Panc1 (cell line): ENCODE results near the gene MIPOL1.

ENCODE experiments used
- POLR2AphosphoS5 ChIP-seq: IDR thresholded peaks from 2 replicates; pipeline ENCODE4 v1.6.1; 2012; ENCODE audit warnings: mild to moderate bottlenecking, low read depth, low read length, moderate library complexity
- SIN3A ChIP-seq: IDR thresholded peaks from 2 replicates; pipeline ENCODE4 v1.6.1; 2012; ENCODE audit warnings: low read depth, mild to moderate bottlenecking, low read length, moderate library complexity, borderline replicate concordance; ENCODE audit not compliant: insufficient read depth
- TF ChIP-seq, protein P1 (sequence below): fragments of 450-650 bp; IDR thresholded peaks from 2 replicates; pipeline ENCODE4 v1.5.1; 2017; ENCODE audit warnings: mild to moderate bottlenecking

DNA sequence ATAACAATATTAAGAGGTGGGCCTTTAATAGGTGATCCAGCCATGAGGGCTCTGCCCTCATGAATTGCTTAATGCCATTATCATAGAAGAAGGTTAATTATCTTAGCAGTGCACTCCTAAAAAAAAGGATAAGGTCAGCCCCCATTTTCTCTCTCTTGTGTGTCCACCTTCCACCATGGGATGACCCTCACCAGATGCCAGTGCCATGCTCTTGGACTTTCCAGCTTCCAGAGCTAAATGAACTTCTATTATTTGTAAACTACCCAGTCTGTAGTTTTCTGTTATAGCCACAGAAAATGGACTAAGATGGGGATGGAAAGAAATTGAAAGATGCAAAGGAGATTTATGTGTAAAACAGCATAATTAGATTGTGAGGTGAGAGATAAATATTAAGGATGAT is 271.9 kb downstream of the MIPOL1 start:
- TF ChIP-seq, protein P1, sequence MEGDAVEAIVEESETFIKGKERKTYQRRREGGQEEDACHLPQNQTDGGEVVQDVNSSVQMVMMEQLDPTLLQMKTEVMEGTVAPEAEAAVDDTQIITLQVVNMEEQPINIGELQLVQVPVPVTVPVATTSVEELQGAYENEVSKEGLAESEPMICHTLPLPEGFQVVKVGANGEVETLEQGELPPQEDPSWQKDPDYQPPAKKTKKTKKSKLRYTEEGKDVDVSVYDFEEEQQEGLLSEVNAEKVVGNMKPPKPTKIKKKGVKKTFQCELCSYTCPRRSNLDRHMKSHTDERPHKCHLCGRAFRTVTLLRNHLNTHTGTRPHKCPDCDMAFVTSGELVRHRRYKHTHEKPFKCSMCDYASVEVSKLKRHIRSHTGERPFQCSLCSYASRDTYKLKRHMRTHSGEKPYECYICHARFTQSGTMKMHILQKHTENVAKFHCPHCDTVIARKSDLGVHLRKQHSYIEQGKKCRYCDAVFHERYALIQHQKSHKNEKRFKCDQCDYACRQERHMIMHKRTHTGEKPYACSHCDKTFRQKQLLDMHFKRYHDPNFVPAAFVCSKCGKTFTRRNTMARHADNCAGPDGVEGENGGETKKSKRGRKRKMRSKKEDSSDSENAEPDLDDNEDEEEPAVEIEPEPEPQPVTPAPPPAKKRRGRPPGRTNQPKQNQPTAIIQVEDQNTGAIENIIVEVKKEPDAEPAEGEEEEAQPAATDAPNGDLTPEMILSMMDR = no peak
- TF ChIP-seq POLR2AphosphoS5 (no peak), SIN3A (no peak)
